Placental epithelial cell (primary cell): ENCODE measurements around the gene SULT6B1. TPM values are rescaled to one million over a fixed set of nuclear protein-coding genes. Genes with fewer than 3 reads are reported as not detected.

Source experiments
- total RNA-seq: library from RNA; depleted of rRNA; stranded (reverse); fragments of >200 nt; gene quantifications from 2 replicates; pipeline ENCODE4 v1.2.3, GENCODE V29; 2012

The SULT6B1 gene
- not detected in 2 replicates for total RNA-seq

GRCh38 chr2:37188570-37188969 is at the start of gene SULT6B1:
Gene SULT6B1 (minus strand): TSS chr2:37188670. CDS start chr2:37188640, 30 bp downstream.

GRCh38 chr2:37231241-37232130 is 43.0 kb upstream of the SULT6B1 start, which contains the start of the genes CEBPZ and NDUFAF7:
Gene CEBPZ (minus strand): TSS chr2:37231596. CDS start chr2:37231567, 29 bp downstream.
Gene NDUFAF7 (plus strand): TSS chr2:37231658. CDS start chr2:37231706, 48 bp downstream.

GRCh38 chr2:37196320-37197195 is 8.1 kb upstream of the SULT6B1 start, which contains the start of gene CEBPZOS:
Gene CEBPZOS (plus strand): TSS chr2:37196496. CDS start chr2:37199705, 3,209 bp downstream.

GRCh38 chr2:37156857-37157714 is 31.4 kb downstream of the SULT6B1 start, which contains the start of gene EIF2AK2:
Gene EIF2AK2 (minus strand): TSS chr2:37156980. CDS start chr2:37147806, 9,174 bp downstream.

Other genes starting within 250 kb of the SULT6B1 start
- gene STRN, start 222.1 kb downstream of the SULT6B1 start, total RNA-seq = 14.9 and 18.1 TPM in 2 replicates
- 20.8 and 35.5 TPM in 2 replicates for gene HEATR5B, start 104.3 kb downstream of the SULT6B1 start, total RNA-seq
- gene GPATCH11, start 104.2 kb downstream of the SULT6B1 start, total RNA-seq = 2.7 and 4.3 TPM in 2 replicates
- 16.1 and 17.5 TPM in 2 replicates for gene EIF2AK2, start 31.7 kb downstream of the SULT6B1 start, total RNA-seq
- 14.4 and 15.3 TPM in 2 replicates for gene CEBPZOS, start 7.8 kb upstream of the SULT6B1 start, total RNA-seq
- 28.3 and 28.4 TPM in 2 replicates for gene CEBPZ, start 42.9 kb upstream of the SULT6B1 start, total RNA-seq
- 7.6 and 9.8 TPM in 2 replicates for gene NDUFAF7, start 43.0 kb upstream of the SULT6B1 start, total RNA-seq
- 66.4 and 69.9 TPM in 2 replicates for gene PRKD3, start 136.2 kb upstream of the SULT6B1 start, total RNA-seq
- 47.6 and 60.9 TPM in 2 replicates for gene QPCT, start 156.0 kb upstream of the SULT6B1 start, total RNA-seq